PC-9 (cell line): ENCODE results near the gene MIGA1. TPM values are rescaled to one million over a fixed set of nuclear protein-coding genes. Genes with fewer than 3 reads are reported as not detected.

Source experiments
- BruUV-seq: library from RNA; stranded (reverse); fragments of 400-500 nt; replicated peaks from 2 replicates; lab custom pipeline; 2021; lab: Mats Ljungman, UMichigan
- CTCF ChIA-PET: fragments of 300-600 bp; sonication (Branson Sonifier 250); formaldehyde crosslinking; loops from one replicate; lab custom pipeline; 2022; ENCODE audit warnings: antibody characterized with exemption; lab: Charles Lee
- POLR2A ChIA-PET: fragments of 300-600 bp; sonication (Branson Sonifier 250); formaldehyde crosslinking; loops from one replicate; lab custom pipeline; 2022; ENCODE audit warnings: antibody characterized with exemption; ENCODE audit not compliant: unreplicated experiment; lab: Charles Lee
- DNase-seq, 2 experiments: peaks; one replicate each; pipeline versions ENCODE4 v3.0.0 to v3.0.0-alpha.2; 2015 to 2022; ENCODE audit warnings: mixed read lengths in 1 of 2
- H2AFZ ChIP-seq: fragments of 200-600 bp; sonication (generic); 2 replicates; pipeline ENCODE4 v1.8.1; 2017; ENCODE audit warnings: antibody characterized with exemption
- H3F3A ChIP-seq: fragments of 200-600 bp; sonication (generic); 2 replicates; pipeline ENCODE4 v1.8.1; 2017; ENCODE audit warnings: antibody characterized with exemption, mild to moderate bottlenecking, low read depth; ENCODE audit not compliant: insufficient read depth
- H3K27ac ChIP-seq: fragments of 200-600 bp; sonication (generic); 2 replicates; pipeline ENCODE4 v1.6.1; 2016; ENCODE audit warnings: mixed run types
- H3K27me3 ChIP-seq: fragments of 200-600 bp; sonication (generic); 2 replicates; pipeline ENCODE4 v1.6.1; 2016; ENCODE audit warnings: low read depth, mixed run types; ENCODE audit not compliant: insufficient read depth
- H3K36me3 ChIP-seq: fragments of 200-600 bp; sonication (generic); 2 replicates; pipeline ENCODE4 v1.6.1; 2016; ENCODE audit warnings: low read depth, mixed run types
- H3K4me1 ChIP-seq: fragments of 200-600 bp; sonication (generic); replicated peaks from 2 replicates; pipeline ENCODE4 v1.6.1; 2016; ENCODE audit warnings: mixed run types; ENCODE audit not compliant: insufficient read depth
- H3K4me2 ChIP-seq: fragments of 200-600 bp; sonication (generic); 2 replicates; pipeline ENCODE4 v1.6.1; 2017; ENCODE audit warnings: mixed run types
- H3K4me3 ChIP-seq: fragments of 200-600 bp; sonication (generic); 2 replicates; pipeline ENCODE4 v1.6.1; 2016; ENCODE audit warnings: mixed run types
- H3K79me2 ChIP-seq: fragments of 200-600 bp; sonication (generic); 2 replicates; pipeline ENCODE4 v1.6.1; 2017; ENCODE audit warnings: low read depth, mixed run types
- H3K9me2 ChIP-seq: fragments of 200-600 bp; sonication (generic); 2 replicates; pipeline ENCODE4 v1.8.1; 2017; ENCODE audit warnings: mild to moderate bottlenecking; ENCODE audit not compliant: insufficient read depth
- H3K9me3 ChIP-seq: fragments of 200-600 bp; sonication (generic); 2 replicates; pipeline ENCODE4 v1.8.1; 2016; ENCODE audit warnings: low read depth; ENCODE audit not compliant: insufficient read depth
- H4K20me1 ChIP-seq: fragments of 200-600 bp; sonication (generic); 2 replicates; pipeline ENCODE4 v1.8.1; 2017; ENCODE audit not compliant: insufficient read depth
- EZH2 ChIP-seq: fragments of 200-600 bp; sonication (generic); IDR thresholded peaks from 2 replicates; pipeline ENCODE4 v1.8.0; 2017; ENCODE audit warnings: antibody characterized with exemption, low read depth
- intact Hi-C: fragments of 100-400 bp; cut with micrococcal nuclease; formaldehyde crosslinking; loops from one replicate; pipeline ENCODE4 v1.10.0; 2022; ENCODE audit not compliant: unreplicated experiment
- total RNA-seq: library from RNA; stranded (reverse); gene quantifications from 2 replicates; pipeline ENCODE4 v1.2.3, GENCODE V29; 2021
- TF ChIP-seq, protein P1 (sequence below): fragments of 200-600 bp; sonication (generic); conservative IDR thresholded peaks from 2 replicates; pipeline ENCODE4 v1.6.1; 2017; ENCODE audit warnings: mixed run types, antibody characterized with exemption, mild to moderate bottlenecking, moderate library complexity

The MIGA1 gene
- total RNA-seq, 1 experiment from 2014 or later, result 11.5 TPM

DNA sequence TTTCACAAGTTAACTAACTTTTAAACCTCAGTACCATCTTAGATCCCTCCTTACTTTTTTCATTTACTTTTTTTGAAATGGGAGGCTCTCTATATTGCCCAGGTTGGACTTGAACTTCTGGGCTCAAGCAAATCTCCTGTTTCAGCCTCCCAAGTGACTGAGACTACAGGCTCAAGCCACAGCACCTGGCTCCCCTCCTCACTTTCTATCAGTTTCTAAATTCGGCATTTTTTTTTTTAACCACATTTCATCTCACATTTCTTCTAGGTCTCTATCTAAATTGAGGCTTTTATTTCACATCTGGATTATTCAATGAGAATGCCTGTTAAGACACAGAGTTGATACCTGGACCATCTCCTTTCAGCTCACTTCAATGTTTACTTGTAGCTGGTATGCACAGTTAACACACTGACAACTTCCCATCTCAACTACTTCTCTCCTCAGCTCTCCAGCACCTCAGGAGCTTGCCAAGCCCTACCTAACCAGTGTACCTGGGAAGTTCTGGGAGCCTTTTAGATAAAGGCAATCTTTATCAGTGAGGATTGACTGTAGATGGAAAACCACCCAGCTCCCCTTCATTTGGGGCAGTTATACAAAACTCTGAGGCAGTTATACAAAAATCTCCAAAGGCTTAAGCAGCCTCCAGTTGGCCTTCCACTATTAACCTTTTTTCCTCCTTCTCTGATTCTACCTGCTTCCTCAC, 23.2 kb upstream of the MIGA1 start:
- H3K4me3 ChIP-seq, result peak overlapping the region; percentile 90; the same call in 1 of the 2 replicates
- ChIA-PET POLR2A (interaction anchor here (0.5 kb wide), 1 partner anchor 214 kb away, joined by 7 read pairs; no protein-coding TSS in a partner anchor), CTCF (no interaction called here)
- H3K4me1 ChIP-seq, result peaks cover 28% of the 10 kb centered on the region
- no peak for DNase-seq
- intact Hi-C loops, result no loop called here
- peaks cover 34% of the 10 kb centered on the region for H4K20me1 ChIP-seq
- peaks cover under 1% of the 10 kb centered on the region; the same call in 1 of the 2 replicates for H3K36me3 ChIP-seq
- no peaks in the 10 kb centered on the region for H3K9me2 ChIP-seq
- H3K79me2 ChIP-seq, result peaks cover 82% of the 10 kb centered on the region
- peaks cover 20% of the 10 kb centered on the region; the same call in 1 of the 2 replicates for H3F3A ChIP-seq
- H2AFZ ChIP-seq, result no peak overlapping the region
- TF ChIP-seq EZH2, result no peak
- TF ChIP-seq, protein P1, sequence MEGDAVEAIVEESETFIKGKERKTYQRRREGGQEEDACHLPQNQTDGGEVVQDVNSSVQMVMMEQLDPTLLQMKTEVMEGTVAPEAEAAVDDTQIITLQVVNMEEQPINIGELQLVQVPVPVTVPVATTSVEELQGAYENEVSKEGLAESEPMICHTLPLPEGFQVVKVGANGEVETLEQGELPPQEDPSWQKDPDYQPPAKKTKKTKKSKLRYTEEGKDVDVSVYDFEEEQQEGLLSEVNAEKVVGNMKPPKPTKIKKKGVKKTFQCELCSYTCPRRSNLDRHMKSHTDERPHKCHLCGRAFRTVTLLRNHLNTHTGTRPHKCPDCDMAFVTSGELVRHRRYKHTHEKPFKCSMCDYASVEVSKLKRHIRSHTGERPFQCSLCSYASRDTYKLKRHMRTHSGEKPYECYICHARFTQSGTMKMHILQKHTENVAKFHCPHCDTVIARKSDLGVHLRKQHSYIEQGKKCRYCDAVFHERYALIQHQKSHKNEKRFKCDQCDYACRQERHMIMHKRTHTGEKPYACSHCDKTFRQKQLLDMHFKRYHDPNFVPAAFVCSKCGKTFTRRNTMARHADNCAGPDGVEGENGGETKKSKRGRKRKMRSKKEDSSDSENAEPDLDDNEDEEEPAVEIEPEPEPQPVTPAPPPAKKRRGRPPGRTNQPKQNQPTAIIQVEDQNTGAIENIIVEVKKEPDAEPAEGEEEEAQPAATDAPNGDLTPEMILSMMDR, result no peak
- peak overlapping the region; percentile 69; the same call in 1 of the 2 replicates for H3K27ac ChIP-seq
- no peaks in the 10 kb centered on the region for H3K9me3 ChIP-seq
- peak overlapping the region; percentile 87 for H3K4me2 ChIP-seq
- no TSS peak for BruUV-seq
- H3K27me3 ChIP-seq, result no peaks in the 10 kb centered on the region

DNA sequence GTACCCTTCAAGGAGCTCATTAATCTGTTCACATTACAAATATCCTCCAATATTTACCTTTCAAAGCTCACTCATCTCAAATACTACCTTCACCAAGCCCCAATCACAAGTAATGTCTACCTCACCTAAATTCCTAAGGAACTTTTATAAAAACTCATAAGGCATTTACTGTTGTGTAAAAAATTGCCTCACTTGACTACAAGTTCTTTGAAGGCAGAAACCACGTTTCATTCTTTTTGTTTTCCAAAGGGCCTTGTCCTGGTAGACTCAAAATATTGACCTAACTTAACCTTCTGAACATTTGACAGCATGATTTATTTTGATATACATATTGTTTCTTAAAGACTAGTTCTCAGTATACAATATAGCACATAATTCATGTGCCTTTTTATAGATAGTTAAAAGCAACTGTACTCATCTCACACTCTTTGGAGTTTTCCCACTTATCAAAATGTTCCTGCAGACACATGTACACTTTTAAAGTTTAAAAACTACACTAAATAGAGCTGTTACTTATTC, 22.3 kb upstream of the MIGA1 start:
- Histone ChIP-seq H3K4me2 (peak overlapping the region; percentile 87), H3K27ac (peak overlapping the region; percentile 69), H3F3A (peaks cover 28% of the 10 kb centered on the region; the same call in 1 of the 2 replicates), H3K9me2 (no peaks in the 10 kb centered on the region), H3K36me3 (no peaks in the 10 kb centered on the region; the same call in 1 of the 2 replicates), H2AFZ (no peak overlapping the region), H3K27me3 (no peaks in the 10 kb centered on the region), H3K79me2 (peaks cover 73% of the 10 kb centered on the region), H3K4me3 (peak overlapping the region; percentile 90; the same call in 1 of the 2 replicates), H3K9me3 (no peaks in the 10 kb centered on the region), H3K4me1 (peaks cover 34% of the 10 kb centered on the region), H4K20me1 (peaks cover 33% of the 10 kb centered on the region)
- no TSS peak for BruUV-seq
- intact Hi-C loops, result no loop called here
- peak in 1 of 2 experiments; percentile 64 for DNase-seq
- ChIA-PET POLR2A (interaction anchor here (0.5 kb wide), 1 partner anchor 215 kb away, joined by 7 read pairs; no protein-coding TSS in a partner anchor), CTCF (interaction anchor here (0.6 kb wide), 1 partner anchor 221 kb away, joined by 3 read pairs; no protein-coding TSS in a partner anchor)
- TF ChIP-seq EZH2, result no peak
- TF ChIP-seq, protein P1, result no peak

DNA sequence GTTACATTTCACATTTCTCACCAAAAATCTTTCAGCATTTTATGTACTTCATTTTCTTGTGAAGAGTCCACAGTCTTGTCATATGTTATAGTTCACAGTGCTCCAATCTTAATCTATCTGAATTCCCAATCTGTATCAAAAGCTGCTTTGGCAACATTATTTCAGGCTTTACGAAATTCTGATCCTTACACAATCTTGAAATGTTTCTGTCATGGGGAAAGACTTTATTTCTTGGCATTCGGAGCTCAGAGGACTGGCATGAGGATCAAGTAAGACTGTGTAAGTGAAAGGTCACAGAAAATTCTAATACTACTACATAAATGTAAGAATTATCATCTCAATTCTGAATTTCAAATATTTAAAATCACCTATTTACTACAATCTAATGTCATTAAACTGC, 21.8 kb upstream of the MIGA1 start:
- POLR2A ChIA-PET, result no interaction called here
- TF ChIP-seq, protein P1, result no peak
- no peak for TF ChIP-seq EZH2

More for the DNA sequence above, 21.8 kb upstream of the MIGA1 start:
- intact Hi-C loops, result no loop called here
- Histone ChIP-seq H2AFZ (no peak overlapping the region), H3K27ac (peak overlapping the region; percentile 69), H3K4me1 (peaks cover 34% of the 10 kb centered on the region), H4K20me1 (peaks cover 30% of the 10 kb centered on the region), H3K4me2 (peak overlapping the region; percentile 87), H3K4me3 (peak overlapping the region; percentile 90), H3K9me2 (no peaks in the 10 kb centered on the region), H3K36me3 (no peaks in the 10 kb centered on the region; the same call in 1 of the 2 replicates), H3K79me2 (peaks cover 69% of the 10 kb centered on the region), H3F3A (peaks cover 32% of the 10 kb centered on the region; the same call in 1 of the 2 replicates), H3K9me3 (no peaks in the 10 kb centered on the region), H3K27me3 (no peaks in the 10 kb centered on the region)
- CTCF ChIA-PET, result no interaction called here
- BruUV-seq, result no TSS peak
- peak in 1 of 2 experiments; percentile 84 for DNase-seq
